ENCODE measurements around the gene OOSP2. TPM values are rescaled to one million over a fixed set of nuclear protein-coding genes. Genes with fewer than 3 reads are reported as not detected.

OOSP2 gene
- total and polyA plus RNA-seq, 2 of the 13 experiments (the other 11 are each of a cell fraction or from before 2014, with no cell fraction given), result not detected

DNA sequence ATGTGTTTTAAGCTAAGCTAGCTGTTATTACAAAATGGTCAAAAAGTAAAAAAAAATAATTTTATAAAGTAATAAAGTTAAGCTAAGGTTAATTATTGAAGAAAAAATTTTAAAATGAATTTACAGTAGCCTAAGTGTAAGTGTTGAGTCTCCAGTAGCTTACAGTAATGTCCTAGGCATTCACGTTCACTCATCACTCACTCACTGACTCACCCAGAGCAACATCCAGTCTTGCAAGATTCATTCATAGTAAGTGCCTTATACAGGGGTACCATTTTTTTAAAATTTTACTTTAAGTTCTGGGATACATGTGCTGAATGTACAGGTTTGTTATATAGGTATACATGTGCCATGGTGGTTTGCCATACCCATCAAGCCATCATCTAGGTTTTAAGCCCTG is 34.8 kb upstream of the OOSP2 start:
- ATAC-seq (no peak), FAIRE-seq (no peak), DNase-seq (ENCODE audit: low spot score) (no peak)
- H3K4me1 ChIP-seq (ENCODE audit: insufficient read depth, low read length), result no peaks in the 10 kb centered on the region
- H4K20me1 ChIP-seq (ENCODE audit: insufficient read depth, low read length), result no peaks in the 10 kb centered on the region
- H3K4me3 ChIP-seq (replicated peaks in 1 of 3; ENCODE audit: insufficient read depth in 1 of 3, low read depth in 2 of 3, low read length in 3 of 3), result no peak overlapping the region
- H3K27me3 ChIP-seq (ENCODE audit: control insufficient read depth in 1 of 2, insufficient read depth in 2 of 2, low read length in 2 of 2), result no peaks in the 10 kb centered on the region
- no peaks in the 10 kb centered on the region for H3K9me3 ChIP-seq (ENCODE audit: low read length)
- no peak overlapping the region for H3K9ac ChIP-seq (ENCODE audit: insufficient read depth, low read depth, low read length)
- TF ChIP-seq, protein P1, sequence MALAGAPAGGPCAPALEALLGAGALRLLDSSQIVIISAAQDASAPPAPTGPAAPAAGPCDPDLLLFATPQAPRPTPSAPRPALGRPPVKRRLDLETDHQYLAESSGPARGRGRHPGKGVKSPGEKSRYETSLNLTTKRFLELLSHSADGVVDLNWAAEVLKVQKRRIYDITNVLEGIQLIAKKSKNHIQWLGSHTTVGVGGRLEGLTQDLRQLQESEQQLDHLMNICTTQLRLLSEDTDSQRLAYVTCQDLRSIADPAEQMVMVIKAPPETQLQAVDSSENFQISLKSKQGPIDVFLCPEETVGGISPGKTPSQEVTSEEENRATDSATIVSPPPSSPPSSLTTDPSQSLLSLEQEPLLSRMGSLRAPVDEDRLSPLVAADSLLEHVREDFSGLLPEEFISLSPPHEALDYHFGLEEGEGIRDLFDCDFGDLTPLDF (CRISPR knock-in tag; IDR thresholded peaks at IDR 0.05), result no peak
- TF ChIP-seq PCBP2 (optimal IDR thresholded peaks at IDR 0.05; ENCODE audit: low read depth, low read length, poor library complexity, severe bottlenecking), result no peak
- no peak for TF ChIP-seq ZSCAN29 (CRISPR knock-in tag; conservative IDR thresholded peaks at IDR 0.05)
- TF ChIP-seq SMAD1 (CRISPR knock-in tag; IDR thresholded peaks at IDR 0.05; ENCODE audit: borderline replicate concordance, low read depth), result no peak
- TF ChIP-seq HNRNPUL1 (IDR thresholded peaks at IDR 0.05; ENCODE audit: low read depth, low read length), result no peak
- TF ChIP-seq, protein P2, sequence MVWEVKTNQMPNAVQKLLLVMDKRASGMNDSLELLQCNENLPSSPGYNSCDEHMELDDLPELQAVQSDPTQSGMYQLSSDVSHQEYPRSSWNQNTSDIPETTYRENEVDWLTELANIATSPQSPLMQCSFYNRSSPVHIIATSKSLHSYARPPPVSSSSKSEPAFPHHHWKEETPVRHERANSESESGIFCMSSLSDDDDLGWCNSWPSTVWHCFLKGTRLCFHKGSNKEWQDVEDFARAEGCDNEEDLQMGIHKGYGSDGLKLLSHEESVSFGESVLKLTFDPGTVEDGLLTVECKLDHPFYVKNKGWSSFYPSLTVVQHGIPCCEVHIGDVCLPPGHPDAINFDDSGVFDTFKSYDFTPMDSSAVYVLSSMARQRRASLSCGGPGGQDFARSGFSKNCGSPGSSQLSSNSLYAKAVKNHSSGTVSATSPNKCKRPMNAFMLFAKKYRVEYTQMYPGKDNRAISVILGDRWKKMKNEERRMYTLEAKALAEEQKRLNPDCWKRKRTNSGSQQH (CRISPR knock-in tag; IDR thresholded peaks at IDR 0.05; ENCODE audit: low read depth), result no peak
- TF ChIP-seq KMT2B (CRISPR knock-in tag; IDR thresholded peaks at IDR 0.05), result no peak
- no peak for TF ChIP-seq ZNF768 (CRISPR knock-in tag; IDR thresholded peaks at IDR 0.05)
- TF ChIP-seq IRX3 (CRISPR knock-in tag; IDR thresholded peaks at IDR 0.05; ENCODE audit: borderline replicate concordance, low read depth), result no peak
- TF ChIP-seq KLF9 (CRISPR knock-in tag; IDR thresholded peaks at IDR 0.05; ENCODE audit: low read depth), result no peak
- TF ChIP-seq, protein P3, sequence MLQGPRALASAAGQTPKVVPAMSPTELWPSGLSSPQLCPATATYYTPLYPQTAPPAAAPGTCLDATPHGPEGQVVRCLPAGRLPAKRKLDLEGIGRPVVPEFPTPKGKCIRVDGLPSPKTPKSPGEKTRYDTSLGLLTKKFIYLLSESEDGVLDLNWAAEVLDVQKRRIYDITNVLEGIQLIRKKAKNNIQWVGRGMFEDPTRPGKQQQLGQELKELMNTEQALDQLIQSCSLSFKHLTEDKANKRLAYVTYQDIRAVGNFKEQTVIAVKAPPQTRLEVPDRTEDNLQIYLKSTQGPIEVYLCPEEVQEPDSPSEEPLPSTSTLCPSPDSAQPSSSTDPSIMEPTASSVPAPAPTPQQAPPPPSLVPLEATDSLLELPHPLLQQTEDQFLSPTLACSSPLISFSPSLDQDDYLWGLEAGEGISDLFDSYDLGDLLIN (CRISPR knock-in tag; IDR thresholded peaks at IDR 0.05; ENCODE audit: borderline replicate concordance), result no peak
- TF ChIP-seq, protein P4, sequence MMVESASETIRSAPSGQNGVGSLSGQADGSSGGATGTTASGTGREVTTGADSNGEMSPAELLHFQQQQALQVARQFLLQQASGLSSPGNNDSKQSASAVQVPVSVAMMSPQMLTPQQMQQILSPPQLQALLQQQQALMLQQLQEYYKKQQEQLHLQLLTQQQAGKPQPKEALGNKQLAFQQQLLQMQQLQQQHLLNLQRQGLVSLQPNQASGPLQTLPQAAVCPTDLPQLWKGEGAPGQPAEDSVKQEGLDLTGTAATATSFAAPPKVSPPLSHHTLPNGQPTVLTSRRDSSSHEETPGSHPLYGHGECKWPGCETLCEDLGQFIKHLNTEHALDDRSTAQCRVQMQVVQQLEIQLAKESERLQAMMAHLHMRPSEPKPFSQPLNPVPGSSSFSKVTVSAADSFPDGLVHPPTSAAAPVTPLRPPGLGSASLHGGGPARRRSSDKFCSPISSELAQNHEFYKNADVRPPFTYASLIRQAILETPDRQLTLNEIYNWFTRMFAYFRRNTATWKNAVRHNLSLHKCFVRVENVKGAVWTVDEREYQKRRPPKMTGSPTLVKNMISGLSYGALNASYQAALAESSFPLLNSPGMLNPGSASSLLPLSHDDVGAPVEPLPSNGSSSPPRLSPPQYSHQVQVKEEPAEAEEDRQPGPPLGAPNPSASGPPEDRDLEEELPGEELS (CRISPR knock-in tag; IDR thresholded peaks at IDR 0.05), result no peak
- no peak for TF ChIP-seq BCL6 (CRISPR knock-in tag; IDR thresholded peaks at IDR 0.05)
- TF ChIP-seq, protein P5, sequence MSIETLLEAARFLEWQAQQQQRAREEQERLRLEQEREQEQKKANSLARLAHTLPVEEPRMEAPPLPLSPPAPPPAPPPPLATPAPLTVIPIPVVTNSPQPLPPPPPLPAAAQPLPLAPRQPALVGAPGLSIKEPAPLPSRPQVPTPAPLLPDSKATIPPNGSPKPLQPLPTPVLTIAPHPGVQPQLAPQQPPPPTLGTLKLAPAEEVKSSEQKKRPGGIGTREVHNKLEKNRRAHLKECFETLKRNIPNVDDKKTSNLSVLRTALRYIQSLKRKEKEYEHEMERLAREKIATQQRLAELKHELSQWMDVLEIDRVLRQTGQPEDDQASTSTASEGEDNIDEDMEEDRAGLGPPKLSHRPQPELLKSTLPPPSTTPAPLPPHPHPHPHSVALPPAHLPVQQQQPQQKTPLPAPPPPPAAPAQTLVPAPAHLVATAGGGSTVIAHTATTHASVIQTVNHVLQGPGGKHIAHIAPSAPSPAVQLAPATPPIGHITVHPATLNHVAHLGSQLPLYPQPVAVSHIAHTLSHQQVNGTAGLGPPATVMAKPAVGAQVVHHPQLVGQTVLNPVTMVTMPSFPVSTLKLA (IDR thresholded peaks at IDR 0.05), result no peak
- TF ChIP-seq CBX5 (CRISPR knock-in tag; IDR thresholded peaks at IDR 0.05; ENCODE audit: borderline replicate concordance), result no peak
- no peak overlapping the region for H3K4me2 ChIP-seq (ENCODE audit: low read depth, low read length)
- H3K79me2 ChIP-seq (ENCODE audit: insufficient read depth, low read length), result no peaks in the 10 kb centered on the region
- in situ Hi-C loops (cut with HindIII; ENCODE audit: extremely low pct_ligation_motif_present, low pct_unique_long_range_greater_than_20kb), result no loop called here
- WGBS (ENCODE audit: low lambda C conversion rate), result 11% methylated on average over 1 of the region's 1 CpG
- BruUV-seq (replicated peaks), result no TSS peak
- H3K36me3 ChIP-seq (replicated peaks in 1 of 2; ENCODE audit: control insufficient read depth in 1 of 2, insufficient read depth in 2 of 2, low read length in 2 of 2), result no peaks in the 10 kb centered on the region
- no peak overlapping the region for H3K27ac ChIP-seq (ENCODE audit: extremely low read length, insufficient read depth, low read length)
- CTCF ChIA-PET (ENCODE audit: low intra/inter-chr PET ratio, low total read pairs), result no interaction called here
- intact Hi-C loops (cut with micrococcal nuclease; ENCODE audit: unreplicated experiment), result no loop called here
- POLR2A ChIA-PET, result no interaction called here
- H2AFZ ChIP-seq (ENCODE audit: low read length), result no peak overlapping the region

All from HepG2 (cell line).